HG03558 (cell line): ENCODE results near the gene WSCD1.

ENCODE experiments used
- ATAC-seq: cut with Tn5 transposase; IDR thresholded peaks from one replicate; pipeline ENCODE4 v1.9.1; 2021; ENCODE audit warnings: moderate number of reproducible peaks; ENCODE audit not compliant: unreplicated experiment; ENCODE audit errors: extremely low read depth

The WSCD1 gene

GRCh38 chr17:6142701-6143100 lies 72.5 kb downstream of the WSCD1 start:
- ATAC-seq, result no peak

GRCh38 chr17:6145946-6146345 lies 75.8 kb downstream of the WSCD1 start:
- no peak for ATAC-seq

- ATAC-seq, result no peak
Observed at GRCh38 chr17:6147042-6147441, 76.9 kb downstream of the WSCD1 start.

GRCh38 chr17:6153375-6153774 lies 83.2 kb downstream of the WSCD1 start:
- ATAC-seq, result no peak

GRCh38 chr17:6157716-6158115 lies 87.5 kb downstream of the WSCD1 start:
- ATAC-seq, result no peak

GRCh38 chr17:6159541-6160231 lies 89.5 kb downstream of the WSCD1 start:
- ATAC-seq, result no peak

GRCh38 chr17:6160232-6160555 lies 90.0 kb downstream of the WSCD1 start:
- ATAC-seq, result no peak

- no peak for ATAC-seq
Observed at GRCh38 chr17:6160911-6161855, 91.0 kb downstream of the WSCD1 start.

- ATAC-seq, result no peak
Observed at GRCh38 chr17:6162216-6162615, 92.0 kb downstream of the WSCD1 start.

GRCh38 chr17:6162892-6163291 lies 92.7 kb downstream of the WSCD1 start:
- ATAC-seq, result no peak

- no peak for ATAC-seq
Observed at GRCh38 chr17:6163612-6164333, 93.6 kb downstream of the WSCD1 start.

- no peak for ATAC-seq
Observed at GRCh38 chr17:6164996-6165395, 94.8 kb downstream of the WSCD1 start.

- no peak for ATAC-seq
Observed at GRCh38 chr17:6165806-6166205, 95.6 kb downstream of the WSCD1 start.

- no peak for ATAC-seq
Observed at GRCh38 chr17:6166492-6167179, 96.5 kb downstream of the WSCD1 start.

GRCh38 chr17:6168296-6168695 lies 98.1 kb downstream of the WSCD1 start:
- ATAC-seq, result no peak

GRCh38 chr17:6170349-6170748 lies 100.2 kb downstream of the WSCD1 start:
- ATAC-seq, result no peak

GRCh38 chr17:6172642-6173330 lies 102.6 kb downstream of the WSCD1 start:
- ATAC-seq, result no peak

- no peak for ATAC-seq
Observed at GRCh38 chr17:6173653-6174052, 103.5 kb downstream of the WSCD1 start.
